ENCODE data around the gene ANGPTL4.

The ANGPTL4 gene

GRCh38 chr19:8387688-8388611 is 24.0 kb downstream of the ANGPTL4 start:
- no peak overlapping the region for H3K4me3 ChIP-seq (ENCODE audit: low read depth, low read length)

DNA sequence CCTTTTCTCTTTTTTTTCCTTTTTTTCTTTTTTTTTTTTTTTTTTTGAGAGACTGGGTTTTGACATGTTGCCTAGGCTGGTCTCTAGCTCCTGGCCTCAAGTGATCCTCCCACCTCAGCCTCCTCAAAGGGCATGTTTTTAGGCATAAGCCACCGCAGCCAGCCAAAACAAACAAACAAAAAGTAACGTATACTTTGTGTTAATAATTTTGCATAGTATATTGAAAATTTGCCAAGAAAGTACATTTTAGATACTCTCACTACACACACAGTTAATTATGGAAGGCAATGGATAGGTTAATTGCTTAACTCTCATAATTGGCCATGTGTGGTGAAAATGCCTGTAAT is 24.6 kb downstream of the ANGPTL4 start:
- H3K4me3 ChIP-seq (ENCODE audit: low read depth, low read length) = no peak overlapping the region

- peak within 1 kb of the TSS; percentile 87 for H3K4me3 ChIP-seq (ENCODE audit: low read depth, low read length)
These were observed 26.1 kb downstream of the ANGPTL4 start, which contains the start of gene RAB11B for GRCh38 chr19:8389891-8390616. Gene RAB11B (plus strand): TSS chr19:8390360. CDS start chr19:8390417, 57 bp downstream.

DNA sequence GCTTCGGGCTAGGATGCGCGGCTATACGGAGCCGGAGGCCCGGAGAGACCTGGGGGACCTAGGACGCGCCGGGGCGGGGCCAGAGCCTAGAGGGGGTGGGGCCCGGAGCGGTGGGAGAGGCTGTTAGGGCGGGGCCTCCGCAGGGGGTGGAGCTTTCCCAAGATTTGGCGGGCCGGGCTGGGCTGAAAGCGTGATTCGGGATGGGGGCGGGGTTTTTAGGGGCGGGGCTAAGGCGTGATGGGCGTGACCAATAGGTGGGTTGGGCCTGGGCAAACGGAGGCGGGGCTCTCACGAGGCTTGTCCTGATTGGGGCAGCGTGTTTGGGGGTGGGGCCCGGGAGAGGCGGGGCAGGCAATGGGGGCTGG is 26.6 kb downstream of the ANGPTL4 start:
- peak overlapping the region; percentile 87 for H3K4me3 ChIP-seq (ENCODE audit: low read depth, low read length)

DNA sequence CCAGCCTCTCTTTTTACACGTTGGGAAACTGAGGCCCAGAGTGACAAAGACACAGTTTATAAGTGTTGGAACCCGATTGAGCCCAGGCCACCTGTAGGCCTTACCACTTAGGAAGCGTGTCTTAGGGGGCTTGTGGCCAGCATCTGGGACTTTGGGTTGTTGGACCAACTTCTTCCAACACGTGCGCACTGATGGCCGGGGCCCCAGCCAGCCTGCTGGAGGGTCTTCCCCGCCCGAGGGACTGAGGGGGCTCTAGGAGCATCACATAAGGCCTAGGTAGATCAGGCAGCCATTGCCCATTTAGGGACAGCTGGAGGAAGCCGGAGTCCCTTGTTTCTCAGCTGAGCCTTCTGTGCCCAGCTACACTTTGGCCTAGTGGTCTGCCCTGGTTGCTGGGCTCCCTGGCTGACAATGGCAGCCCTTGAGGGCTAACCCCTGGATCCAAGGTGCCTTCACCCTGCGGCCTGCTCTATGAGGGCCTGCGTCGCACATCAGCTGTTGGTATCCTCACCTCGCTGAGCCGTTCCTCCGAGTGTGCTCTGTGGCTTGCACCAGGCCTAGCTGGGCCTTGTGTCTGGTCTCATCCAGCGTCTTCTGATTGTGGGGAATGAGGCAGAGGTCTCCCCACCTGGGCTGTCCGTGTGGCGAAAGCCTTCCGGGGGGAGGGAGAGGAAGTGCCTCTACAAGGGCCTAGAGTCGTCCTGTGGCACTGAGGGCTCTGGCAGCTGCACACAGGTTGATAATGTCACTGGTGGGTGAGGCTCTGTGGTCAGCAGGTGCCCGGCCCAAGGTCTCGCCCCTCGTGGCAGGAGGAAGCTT is 27.5 kb downstream of the ANGPTL4 start:
- peak overlapping the region; percentile 29 for H3K4me3 ChIP-seq (ENCODE audit: low read depth, low read length)

DNA sequence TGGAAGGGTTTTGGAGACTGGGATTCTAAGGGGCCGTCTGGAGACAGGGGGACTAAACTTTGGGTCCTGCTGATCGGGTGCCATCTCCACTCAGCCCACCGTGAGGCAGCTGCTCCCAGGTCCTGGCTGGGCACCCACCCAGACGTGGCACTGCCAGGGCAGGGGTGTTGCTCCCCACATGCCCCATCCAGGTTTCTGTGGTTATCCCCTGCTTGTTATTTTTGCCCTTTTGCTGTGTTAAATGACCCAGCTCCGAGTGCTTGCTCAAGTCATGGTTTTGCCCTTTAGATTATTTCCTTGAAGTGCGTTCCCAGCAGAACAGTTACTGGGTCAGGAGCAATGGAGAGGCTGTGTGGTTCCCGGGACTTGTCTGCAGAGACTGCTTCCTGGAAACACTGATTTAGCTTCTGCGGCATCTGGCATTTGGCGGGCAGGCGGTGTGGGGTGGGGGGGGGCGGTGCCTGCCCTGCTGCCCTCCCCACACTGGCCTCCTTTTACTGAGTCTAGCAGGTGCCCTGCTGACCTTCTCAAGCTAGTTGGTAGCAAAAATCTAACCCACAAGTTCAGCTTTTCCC is 28.1 kb downstream of the ANGPTL4 start:
- no peak overlapping the region for H3K4me3 ChIP-seq (ENCODE audit: low read depth, low read length)

- H3K4me3 ChIP-seq (ENCODE audit: low read depth, low read length) = no peak overlapping the region
These were observed 29.4 kb downstream of the ANGPTL4 start for GRCh38 chr19:8393192-8393870.

- no peak overlapping the region for H3K4me3 ChIP-seq (ENCODE audit: low read depth, low read length)
These were observed 29.9 kb downstream of the ANGPTL4 start for GRCh38 chr19:8393871-8394250.

GRCh38 chr19:8395621-8396082 is 31.7 kb downstream of the ANGPTL4 start:
- no peak overlapping the region for H3K4me3 ChIP-seq (ENCODE audit: low read depth, low read length)

- H3K4me3 ChIP-seq (ENCODE audit: low read depth, low read length) = no peak overlapping the region
These were observed 32.2 kb downstream of the ANGPTL4 start for GRCh38 chr19:8396185-8396562.

DNA sequence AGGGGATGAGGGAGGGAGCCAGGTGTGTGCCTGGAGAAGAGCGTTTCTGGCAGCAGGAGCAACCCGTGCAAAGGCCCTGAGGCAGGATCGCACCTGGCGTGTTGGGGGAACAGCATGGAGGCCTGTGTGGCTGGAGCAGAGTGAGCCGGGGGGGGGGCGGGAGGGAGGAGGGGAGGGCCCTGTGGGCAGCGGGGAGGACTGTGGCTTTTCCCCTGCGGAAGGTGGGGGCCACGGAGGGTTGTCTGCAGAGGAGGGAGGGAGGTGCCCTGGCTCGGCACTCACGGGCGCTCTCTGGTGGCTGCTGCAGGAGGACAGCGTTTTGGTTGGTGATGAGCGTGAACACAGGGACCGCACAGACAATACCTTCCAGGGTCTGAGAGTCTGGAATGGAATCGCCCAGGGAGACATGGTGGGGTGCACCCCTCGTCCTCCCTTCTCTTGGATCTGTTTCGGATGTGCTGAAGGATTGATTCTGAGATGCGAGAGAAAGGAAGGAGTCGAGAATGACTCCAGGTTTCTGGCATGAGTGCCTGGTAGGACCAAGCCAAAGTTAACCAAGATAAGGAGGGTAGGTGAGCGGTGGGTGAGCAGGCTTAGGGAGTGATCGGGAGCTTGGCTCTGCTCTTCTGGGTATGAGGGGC is 32.7 kb downstream of the ANGPTL4 start:
- H3K4me3 ChIP-seq (ENCODE audit: low read depth, low read length) = no peak overlapping the region

- no peak overlapping the region for H3K4me3 ChIP-seq (ENCODE audit: low read depth, low read length)
These were observed 33.3 kb downstream of the ANGPTL4 start for GRCh38 chr19:8397271-8397670.

GRCh38 chr19:8397746-8398310 is 33.9 kb downstream of the ANGPTL4 start:
- no peak overlapping the region for H3K4me3 ChIP-seq (ENCODE audit: low read depth, low read length)

- no peak overlapping the region for H3K4me3 ChIP-seq (ENCODE audit: low read depth, low read length)
These were observed 34.4 kb downstream of the ANGPTL4 start for GRCh38 chr19:8398311-8398771.

DNA sequence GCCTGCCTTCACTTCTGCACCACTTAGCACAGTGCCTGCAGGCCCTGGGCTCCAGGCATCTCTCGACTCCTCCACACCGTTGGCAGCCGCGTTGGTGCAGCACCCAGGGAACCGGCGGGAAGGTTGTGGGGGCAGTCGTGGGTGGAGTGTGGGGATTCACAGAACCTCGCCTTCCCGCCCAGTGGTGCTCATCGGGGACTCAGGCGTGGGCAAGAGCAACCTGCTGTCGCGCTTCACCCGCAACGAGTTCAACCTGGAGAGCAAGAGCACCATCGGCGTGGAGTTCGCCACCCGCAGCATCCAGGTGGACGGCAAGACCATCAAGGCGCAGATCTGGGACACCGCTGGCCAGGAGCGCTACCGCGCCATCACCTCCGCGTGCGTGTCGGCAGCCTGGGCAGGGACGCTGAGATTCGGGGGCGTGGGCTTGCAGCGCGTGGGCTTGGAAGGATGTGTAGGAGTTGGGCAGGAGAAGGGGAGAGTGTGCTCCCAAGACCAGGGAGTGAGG is 35.8 kb downstream of the ANGPTL4 start:
- no peak overlapping the region for H3K4me3 ChIP-seq (ENCODE audit: low read depth, low read length)

- no peak overlapping the region for H3K4me3 ChIP-seq (ENCODE audit: low read depth, low read length)
These were observed 38.0 kb downstream of the ANGPTL4 start for GRCh38 chr19:8401981-8402411.

- H3K4me3 ChIP-seq (ENCODE audit: low read depth, low read length) = no peak overlapping the region
These were observed 39.3 kb downstream of the ANGPTL4 start for GRCh38 chr19:8403098-8403819.

- no peak overlapping the region for H3K4me3 ChIP-seq (ENCODE audit: low read depth, low read length)
These were observed 39.8 kb downstream of the ANGPTL4 start for GRCh38 chr19:8403820-8404109.
